BJ (cell line): ENCODE results near the gene RS1. TPM values are rescaled to one million over a fixed set of nuclear protein-coding genes. Genes with fewer than 3 reads are reported as not detected.

Source experiments
- CTCF ChIA-PET: fragments of 350-600 bp; formaldehyde crosslinking; extraction: SDS; loops from one replicate; lab custom pipeline; 2021; ENCODE audit warnings: antibody characterized with exemption, inconsistent platforms; lab: Yijun Ruan, JAX
- POLR2A ChIA-PET: fragments of 300-600 bp; sonication (Branson Sonifier 250); formaldehyde crosslinking; extraction: SDS; loops from one replicate; lab custom pipeline; 2021; ENCODE audit warnings: antibody characterized with exemption; lab: Charles Lee
- DNase-seq: peaks from one replicate; pipeline ENCODE4 v3.0.0-alpha.2; 2011; ENCODE audit warnings: low read depth
- H3K27me3 ChIP-seq: 2 replicates; pipeline ENCODE4 v1.6.0; 2011; ENCODE audit warnings: low read length; ENCODE audit not compliant: control insufficient read depth, insufficient read depth
- H3K36me3 ChIP-seq: 2 replicates; pipeline ENCODE4 v1.5.1; 2011; ENCODE audit warnings: low read length; ENCODE audit not compliant: control insufficient read depth, insufficient read depth
- H3K4me3 ChIP-seq: 2 replicates; pipeline ENCODE4 v1.5.1; 2011; ENCODE audit warnings: low read depth, mild to moderate bottlenecking, control low read depth, low read length
- polyA minus RNA-seq: library from RNA; depleted of rRNA, polyadenylated mRNA; stranded (reverse); fragments of >200 nt; gene quantifications from 2 replicates; pipeline ENCODE4 v1.2.3, GENCODE V29; 2011; rRNA and poly(A)+ RNA removed
- polyA plus RNA-seq: library from polyadenylated mRNA; depleted of rRNA; stranded (reverse); fragments of >200 nt; gene quantifications from 2 replicates; pipeline ENCODE4 v1.2.3, GENCODE V29; 2011; rRNA removed
- TF ChIP-seq, protein P1 (sequence below): IDR thresholded peaks from 2 replicates; pipeline ENCODE4 v1.5.1; 2011; ENCODE audit warnings: low read depth, mild to moderate bottlenecking, control low read depth, inconsistent platforms, low read length, moderate library complexity; ENCODE audit not compliant: insufficient read depth

RS1 gene
- not detected in 2 replicates for polyA plus RNA-seq
- not detected in 2 replicates for polyA minus RNA-seq

DNA sequence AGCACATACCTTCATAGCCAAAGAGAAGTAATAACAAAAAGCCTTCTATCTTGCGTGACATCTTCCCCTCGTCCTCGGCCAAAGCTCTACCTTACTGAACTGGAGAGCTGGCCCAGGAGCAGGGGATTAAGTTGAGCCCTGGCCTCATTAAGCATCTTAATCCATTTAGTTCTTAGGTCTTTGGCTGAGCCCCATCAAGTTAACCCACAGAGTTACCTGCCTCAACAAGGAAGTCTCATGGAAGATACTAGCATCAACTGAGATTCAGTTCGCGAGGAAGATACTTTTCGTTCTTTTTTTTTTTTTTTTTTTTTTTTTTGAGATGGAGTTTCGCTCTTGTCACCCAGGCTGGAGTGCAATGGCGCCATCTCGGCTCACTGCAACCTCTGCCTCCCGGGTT, at the start of gene RS1:
TSS of gene RS1 (minus strand) at position 101 of the 400 bp plus-strand sequence. CDS start at position 61, 40 bp downstream.
- H3K4me3 ChIP-seq = no peak within 1 kb of the TSS
- ChIA-PET CTCF (no interaction called here), POLR2A (no interaction called here)
- DNase-seq = no peak
- H3K36me3 ChIP-seq = no peaks in the 10 kb centered on the region
- TF ChIP-seq, protein P1, sequence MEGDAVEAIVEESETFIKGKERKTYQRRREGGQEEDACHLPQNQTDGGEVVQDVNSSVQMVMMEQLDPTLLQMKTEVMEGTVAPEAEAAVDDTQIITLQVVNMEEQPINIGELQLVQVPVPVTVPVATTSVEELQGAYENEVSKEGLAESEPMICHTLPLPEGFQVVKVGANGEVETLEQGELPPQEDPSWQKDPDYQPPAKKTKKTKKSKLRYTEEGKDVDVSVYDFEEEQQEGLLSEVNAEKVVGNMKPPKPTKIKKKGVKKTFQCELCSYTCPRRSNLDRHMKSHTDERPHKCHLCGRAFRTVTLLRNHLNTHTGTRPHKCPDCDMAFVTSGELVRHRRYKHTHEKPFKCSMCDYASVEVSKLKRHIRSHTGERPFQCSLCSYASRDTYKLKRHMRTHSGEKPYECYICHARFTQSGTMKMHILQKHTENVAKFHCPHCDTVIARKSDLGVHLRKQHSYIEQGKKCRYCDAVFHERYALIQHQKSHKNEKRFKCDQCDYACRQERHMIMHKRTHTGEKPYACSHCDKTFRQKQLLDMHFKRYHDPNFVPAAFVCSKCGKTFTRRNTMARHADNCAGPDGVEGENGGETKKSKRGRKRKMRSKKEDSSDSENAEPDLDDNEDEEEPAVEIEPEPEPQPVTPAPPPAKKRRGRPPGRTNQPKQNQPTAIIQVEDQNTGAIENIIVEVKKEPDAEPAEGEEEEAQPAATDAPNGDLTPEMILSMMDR = no peak
- H3K27me3 ChIP-seq = no peaks in the 10 kb centered on the region

DNA sequence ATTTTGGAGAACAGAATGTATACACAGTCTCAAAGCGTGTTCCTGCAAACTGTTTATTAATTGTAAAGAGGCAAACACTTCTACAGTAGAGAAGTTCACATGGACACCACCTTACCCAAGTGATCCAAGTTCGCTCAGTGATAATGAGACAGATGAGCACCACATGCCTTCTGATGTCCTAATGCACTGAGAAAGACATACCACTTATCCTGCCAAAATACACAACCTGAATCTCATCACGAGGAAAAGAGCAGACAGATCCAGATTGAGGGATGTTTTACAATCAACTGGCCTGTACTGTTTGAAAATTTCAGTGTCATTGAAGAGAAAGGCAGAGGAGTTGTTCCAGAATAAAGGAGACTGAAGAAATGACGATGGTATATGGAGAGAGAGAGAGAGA, 47.9 kb upstream of the RS1 start:
- TF ChIP-seq, protein P1 = no peak
- no peak overlapping the region for H3K4me3 ChIP-seq
- ChIA-PET POLR2A (no interaction called here), CTCF (no interaction called here)
- no peaks in the 10 kb centered on the region for H3K27me3 ChIP-seq
- no peak for DNase-seq
- no peaks in the 10 kb centered on the region for H3K36me3 ChIP-seq

DNA sequence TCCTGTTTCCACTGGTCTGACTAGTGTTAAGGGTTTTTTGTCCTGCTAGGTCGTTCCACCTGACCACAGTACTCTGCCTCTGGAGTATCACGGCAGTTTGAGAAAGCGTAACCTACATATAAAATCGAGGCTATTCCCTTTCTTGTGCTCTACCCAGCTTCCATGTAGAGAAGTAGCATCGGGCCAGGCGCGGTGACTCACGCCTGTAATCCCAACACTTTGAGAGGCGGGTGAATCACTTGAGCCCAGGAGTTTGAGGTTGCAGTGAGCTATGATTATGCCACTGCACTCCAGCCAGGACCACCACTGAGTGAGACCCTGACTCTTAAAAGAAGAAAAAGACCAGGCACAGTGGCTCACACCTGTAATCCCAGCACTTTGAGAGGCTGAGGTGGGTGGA, 43.0 kb upstream of the RS1 start:
- Histone ChIP-seq H3K36me3 (no peaks in the 10 kb centered on the region), H3K4me3 (no peak overlapping the region), H3K27me3 (no peaks in the 10 kb centered on the region)
- ChIA-PET CTCF (no interaction called here), POLR2A (no interaction called here)
- no peak for DNase-seq
- TF ChIP-seq, protein P1 = no peak

DNA sequence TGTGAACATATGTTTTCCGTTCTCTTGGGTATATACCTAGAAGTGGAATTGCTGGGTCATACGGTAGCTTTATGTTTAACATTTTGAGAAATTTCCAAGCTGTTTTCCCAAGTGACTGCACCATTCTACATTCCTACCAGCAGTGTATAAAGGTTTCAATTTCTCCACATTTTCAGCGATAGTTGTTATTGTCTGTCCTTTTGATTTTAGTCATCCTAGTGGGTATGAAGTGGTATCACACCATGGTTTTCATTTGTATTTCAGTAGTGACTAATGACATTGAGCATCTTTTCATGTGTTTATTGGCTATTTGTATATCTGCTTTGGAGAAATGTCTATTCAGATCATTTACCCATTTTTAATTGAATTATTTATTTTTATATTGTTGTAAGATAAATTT, 37.9 kb upstream of the RS1 start:
- TF ChIP-seq, protein P1 = no peak
- CTCF ChIA-PET = no interaction called here
- Histone ChIP-seq H3K4me3 (no peak overlapping the region), H3K27me3 (no peaks in the 10 kb centered on the region), H3K36me3 (no peaks in the 10 kb centered on the region)
- DNase-seq = no peak
- POLR2A ChIA-PET = no interaction called here

DNA sequence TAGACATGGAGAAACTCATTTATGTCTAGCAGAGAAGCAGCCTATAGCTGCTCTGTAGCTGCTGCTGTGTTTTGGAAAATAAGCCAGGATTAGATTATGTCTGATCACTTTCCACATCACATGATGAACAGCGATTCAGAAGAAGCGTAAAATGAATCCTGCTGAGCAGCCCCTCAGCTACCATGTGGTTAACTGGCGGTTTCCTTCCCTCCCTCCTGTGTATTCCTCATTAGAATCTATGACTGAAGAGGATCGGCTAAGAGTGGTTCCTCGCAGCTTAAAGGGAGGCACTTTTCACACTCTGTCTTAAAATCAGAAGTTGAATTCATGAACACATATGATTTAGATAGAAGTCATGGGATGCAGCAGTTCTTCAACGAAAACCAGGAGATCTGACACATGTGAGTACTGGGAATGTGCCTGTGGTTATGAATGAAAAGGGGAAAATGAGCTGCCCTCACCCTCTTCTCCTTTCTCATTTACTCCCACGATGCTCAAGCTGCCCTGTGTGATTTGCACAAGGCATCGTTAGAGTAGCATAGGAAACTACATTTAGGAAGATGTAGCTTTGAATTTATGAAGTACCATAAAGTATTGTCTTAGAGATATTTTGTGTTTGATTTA, 35.6 kb upstream of the RS1 start, which contains the start of gene PPEF1:
TSS of gene PPEF1 (plus strand) at position 220 of the 624 bp plus-strand sequence. CDS start at position 356, 136 bp downstream.
- no peak for DNase-seq
- CTCF ChIA-PET = no interaction called here
- Histone ChIP-seq H3K27me3 (no peaks in the 10 kb centered on the region), H3K36me3 (no peaks in the 10 kb centered on the region), H3K4me3 (no peak within 1 kb of the TSS)
- POLR2A ChIA-PET = no interaction called here
- TF ChIP-seq, protein P1 = no peak
